Adrenal gland (tissue), 5 donors: ENCODE data around the gene ACY1.

Source experiments
- CTCF ChIP-seq, 6 experiments: fragments of 450-650 bp in 4 of 6; fragments of 200-600 bp in 2 of 6; sonication (generic) in 1 of 6; IDR thresholded peaks; 1 replicate in 5 of 6; 2 replicates in 1 of 6; pipeline versions ENCODE4 v1.5.1 to v1.8.0; 2016 to 2021; ENCODE audit warnings: antibody characterized with exemption in 6 of 6, mild to moderate bottlenecking in 2 of 6, moderate library complexity in 1 of 6
- POLR2A ChIP-seq, 2 donors: fragments of 450-650 bp; IDR thresholded peaks; one replicate each; pipeline ENCODE4 v1.6.1; 2017; ENCODE audit warnings: antibody characterized with exemption in 2 of 2, mild to moderate bottlenecking in 2 of 2, moderate library complexity in 1 of 2
- donor health status: DM: no; HTN: no; CAD: no.

- TF ChIP-seq CTCF (IDR thresholded peaks at IDR 0.05), result no peak
- TF ChIP-seq POLR2A (IDR thresholded peaks at IDR 0.05), result no peak
These were observed 12.6 kb upstream of the ACY1 start for GRCh38 chr3:51970606-51971300.
